Lower lobe of right lung (tissue), 2 donors: ENCODE measurements around the gene WDFY4. TPM values are rescaled to one million over a fixed set of nuclear protein-coding genes. Genes with fewer than 3 reads are reported as not detected.

ENCODE experiments used
- ATAC-seq, 2 donors: fragments of 200-7000 bp; cut with Tn5 transposase; one replicate each; pipeline ENCODE4 v1.9.1; 2020 to 2022; ENCODE audit warnings: mild to moderate bottlenecking in 2 of 2, moderate library complexity in 2 of 2
- DNase-seq: peaks from one replicate; pipeline ENCODE4 v3.0.0-alpha.2; 2020
- H3K27ac ChIP-seq: fragments of 200-600 bp; one replicate; pipeline ENCODE4 v1.8.0; 2022
- H3K27me3 ChIP-seq: fragments of 200-600 bp; one replicate; pipeline ENCODE4 v1.8.0; 2022; ENCODE audit warnings: low read depth
- H3K36me3 ChIP-seq: fragments of 200-600 bp; one replicate; pipeline ENCODE4 v1.8.0; 2022; ENCODE audit warnings: mild to moderate bottlenecking
- H3K4me1 ChIP-seq: fragments of 200-600 bp; one replicate; pipeline ENCODE4 v1.8.0; 2022
- H3K4me3 ChIP-seq: fragments of 200-600 bp; one replicate; pipeline ENCODE4 v1.8.0; 2022; ENCODE audit warnings: mild to moderate bottlenecking
- H3K9me3 ChIP-seq: fragments of 200-600 bp; one replicate; pipeline ENCODE4 v1.8.0; 2022
- CTCF ChIP-seq: fragments of 200-600 bp; IDR thresholded peaks from one replicate; pipeline ENCODE4 v1.8.0; 2022; ENCODE audit warnings: antibody characterized with exemption, mild to moderate bottlenecking
- intact Hi-C: fragments of 100-400 bp; cut with DNase I; formaldehyde crosslinking; loops from one replicate; pipeline ENCODE4 v1.11.0; 2022
- total RNA-seq: library from RNA; stranded (reverse); fragmentation: NEBNext Ultra II Directional; extraction: Animal tissue kit (Norgen Biotek cat#: 25700); gene quantifications from one replicate; pipeline ENCODE4 v1.2.1, GENCODE V29; 2021
- donor health status: DM: no; HTN: yes; CAD: no; lungs with severe emphysema.

The WDFY4 gene
- total RNA-seq, 1 donor from 2014 or later: 44.4 TPM

GRCh38 chr10:48653347-48653746, 31.3 kb upstream of the WDFY4 start:
- H3K9me3 ChIP-seq: no peaks in the 10 kb centered on the region
- H3K4me3 ChIP-seq: no peak overlapping the region
- no peaks in the 10 kb centered on the region for H3K27me3 ChIP-seq
- TF ChIP-seq CTCF: no peak
- H3K36me3 ChIP-seq: no peaks in the 10 kb centered on the region
- ATAC-seq: no peak
- no peak overlapping the region for H3K27ac ChIP-seq
- peaks cover 17% of the 10 kb centered on the region for H3K4me1 ChIP-seq
- no peak for DNase-seq
- intact Hi-C loops: no loop called here

- TF ChIP-seq CTCF: no peak
- H3K27ac ChIP-seq: no peak overlapping the region
- H3K4me1 ChIP-seq: peaks cover 17% of the 10 kb centered on the region
- no peak overlapping the region for H3K4me3 ChIP-seq
- H3K27me3 ChIP-seq: no peaks in the 10 kb centered on the region
- intact Hi-C loops: no loop called here
- ATAC-seq (no peak), DNase-seq (no peak)
- H3K36me3 ChIP-seq: no peaks in the 10 kb centered on the region
- H3K9me3 ChIP-seq: no peaks in the 10 kb centered on the region
These were observed 30.6 kb upstream of the WDFY4 start for GRCh38 chr10:48653944-48654698.

- peak overlapping the region; percentile 50 for H3K27ac ChIP-seq
- no peaks in the 10 kb centered on the region for H3K9me3 ChIP-seq
- H3K27me3 ChIP-seq: no peaks in the 10 kb centered on the region
- H3K4me1 ChIP-seq: peaks cover 17% of the 10 kb centered on the region
- ATAC-seq: peak; percentile 84 to 92
- no peak for TF ChIP-seq CTCF
- H3K4me3 ChIP-seq: peak overlapping the region; percentile 59
- H3K36me3 ChIP-seq: no peaks in the 10 kb centered on the region
- DNase-seq: peak; percentile 82
- intact Hi-C loops: no loop called here
These were observed 29.0 kb upstream of the WDFY4 start for GRCh38 chr10:48655411-48656240.

- peak; percentile 96 for DNase-seq
- peak; percentile 94 for TF ChIP-seq CTCF
- Histone ChIP-seq H3K4me3 (peak overlapping the region; percentile 59), H3K9me3 (no peaks in the 10 kb centered on the region), H3K36me3 (no peaks in the 10 kb centered on the region), H3K4me1 (peaks cover 17% of the 10 kb centered on the region), H3K27ac (no peak overlapping the region), H3K27me3 (no peaks in the 10 kb centered on the region)
- peak; percentile 95 to 98 for ATAC-seq
- intact Hi-C loops: no loop called here
These were observed 28.3 kb upstream of the WDFY4 start for GRCh38 chr10:48656241-48656913.

- ATAC-seq (no peak), DNase-seq (no peak)
- Histone ChIP-seq H3K27me3 (no peaks in the 10 kb centered on the region), H3K4me1 (peaks cover 17% of the 10 kb centered on the region), H3K27ac (no peak overlapping the region), H3K4me3 (peak overlapping the region; percentile 59), H3K36me3 (no peaks in the 10 kb centered on the region), H3K9me3 (no peaks in the 10 kb centered on the region)
- intact Hi-C loops: no loop called here
- no peak for TF ChIP-seq CTCF
These were observed 27.8 kb upstream of the WDFY4 start for GRCh38 chr10:48656914-48657305.
